GM18520 (cell line): ENCODE data around the gene CRYZ.

Experiments used
- ATAC-seq: cut with Tn5 transposase; IDR thresholded peaks from one replicate; pipeline ENCODE4 v1.9.1; 2021; ENCODE audit not compliant: unreplicated experiment

The CRYZ gene

DNA sequence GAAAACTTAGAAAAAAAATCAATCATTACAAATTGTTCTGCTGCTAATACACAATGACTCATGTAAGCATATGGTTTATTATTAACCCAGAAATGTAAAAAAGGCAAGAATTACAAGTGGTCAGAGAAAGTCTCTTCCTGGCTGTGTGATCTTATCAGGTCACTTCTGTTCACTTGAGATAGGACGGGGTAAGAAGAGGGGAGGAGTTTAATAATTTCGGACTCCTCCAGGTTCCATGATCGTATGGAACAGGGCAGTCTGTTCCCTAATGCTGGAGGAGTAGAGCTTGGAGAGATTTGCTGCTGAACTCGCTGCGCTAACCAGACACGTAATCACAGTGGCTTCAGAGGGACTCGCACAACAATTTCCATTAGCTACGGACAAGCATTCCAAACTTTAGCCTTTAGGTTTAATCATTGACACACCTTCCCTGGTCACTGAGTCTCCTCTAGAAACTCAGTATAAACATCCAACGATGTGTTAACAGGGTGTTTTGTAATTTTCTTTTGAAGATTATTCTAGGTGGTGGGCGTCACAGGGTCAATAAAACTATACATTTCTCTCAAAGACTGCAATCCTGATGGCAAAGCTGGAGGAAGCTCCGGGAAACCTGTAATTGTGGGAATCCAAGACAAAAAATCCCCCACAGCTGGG lies 1.3 kb downstream of the CRYZ start:
- ATAC-seq = peak; percentile 29

DNA sequence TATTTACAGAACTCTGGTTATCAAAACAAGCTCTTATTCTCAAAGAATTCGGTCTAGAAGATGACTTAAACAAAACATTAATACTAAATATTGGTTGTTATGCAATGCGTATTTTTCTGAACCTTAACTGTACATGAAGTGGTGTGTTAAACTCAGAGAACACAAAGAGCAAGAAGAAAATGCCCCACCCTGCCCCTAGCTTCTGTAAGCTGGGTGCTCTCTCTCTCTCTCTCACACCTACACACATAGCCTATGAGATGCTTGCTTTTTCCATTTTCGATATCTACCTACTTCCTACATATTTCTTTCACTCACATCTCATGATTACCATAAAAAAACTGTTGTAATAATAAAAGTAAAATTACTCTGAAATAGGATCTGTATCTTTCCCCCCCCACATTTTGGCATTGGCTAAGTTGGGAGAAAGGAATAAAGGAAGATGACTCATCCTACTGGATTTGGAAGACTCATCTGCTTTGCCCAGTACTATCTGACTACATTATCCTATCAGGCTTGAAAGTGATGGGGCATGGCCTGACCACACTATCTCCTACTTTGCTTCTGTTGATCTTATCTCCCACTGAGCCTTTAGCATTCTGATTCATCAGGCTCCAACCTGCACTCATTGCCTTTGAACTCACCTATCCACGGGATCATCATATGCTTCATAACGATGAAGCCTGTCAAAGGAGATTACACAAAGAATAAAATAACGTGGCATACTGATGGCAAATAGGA lies 2.9 kb downstream of the CRYZ start:
- ATAC-seq = no peak

DNA sequence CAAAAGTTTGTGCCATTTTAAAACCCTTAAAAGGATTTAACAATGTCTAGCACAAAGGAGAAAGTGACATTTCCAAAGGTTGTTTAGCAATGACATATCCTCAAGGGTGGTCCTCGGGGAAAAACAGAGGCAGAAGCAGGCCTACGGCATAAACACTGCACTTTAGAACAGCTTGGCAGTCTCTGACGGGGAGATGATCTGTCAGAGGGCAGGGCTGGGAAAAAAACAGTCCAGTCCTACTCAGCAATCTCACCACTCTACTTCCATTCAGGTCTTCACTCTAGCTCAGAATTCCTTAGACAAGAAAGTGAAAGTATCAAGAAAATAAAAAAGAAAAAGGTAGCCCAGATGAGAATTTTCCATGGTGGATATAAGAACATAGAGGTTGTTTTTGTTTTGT lies 4.1 kb downstream of the CRYZ start:
- no peak for ATAC-seq

DNA sequence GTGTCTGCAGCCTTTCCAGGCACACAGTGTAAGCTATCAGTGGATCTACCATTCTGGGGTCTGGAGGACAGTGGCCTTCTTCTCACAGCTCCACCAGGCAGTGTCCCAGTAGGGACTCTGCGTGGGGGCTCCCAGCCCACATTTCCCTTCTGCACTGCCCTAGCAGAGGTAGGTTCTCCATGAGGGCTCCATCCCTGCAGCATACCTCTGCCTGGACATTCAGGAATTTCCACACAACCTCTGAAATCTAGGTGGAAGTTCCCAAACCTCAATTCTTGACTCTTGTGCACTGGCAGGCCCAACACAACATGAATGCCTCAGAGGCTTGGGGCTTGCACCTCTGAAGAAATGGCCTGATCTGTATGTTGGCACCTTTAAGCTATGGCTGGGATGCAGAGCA lies 6.8 kb downstream of the CRYZ start:
- no peak for ATAC-seq

DNA sequence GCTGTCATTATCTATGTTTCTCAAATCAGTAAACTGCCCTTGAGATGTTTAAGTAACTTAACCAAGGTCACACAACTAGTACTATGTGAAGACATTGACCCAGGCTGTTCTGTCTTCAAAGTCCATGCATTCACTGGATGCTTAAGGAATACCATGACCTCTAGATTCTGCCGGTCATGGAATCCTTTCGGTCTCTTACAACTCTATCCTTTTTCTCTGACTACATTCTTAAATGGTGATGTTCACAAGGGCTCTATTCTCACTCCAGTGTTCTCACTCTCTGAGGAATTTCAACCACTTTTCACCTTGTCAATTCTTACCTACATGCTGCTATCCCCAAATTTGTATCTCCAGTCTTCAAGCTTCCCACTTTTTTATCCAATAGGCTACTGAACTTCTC lies 15.2 kb downstream of the CRYZ start:
- ATAC-seq = no peak

DNA sequence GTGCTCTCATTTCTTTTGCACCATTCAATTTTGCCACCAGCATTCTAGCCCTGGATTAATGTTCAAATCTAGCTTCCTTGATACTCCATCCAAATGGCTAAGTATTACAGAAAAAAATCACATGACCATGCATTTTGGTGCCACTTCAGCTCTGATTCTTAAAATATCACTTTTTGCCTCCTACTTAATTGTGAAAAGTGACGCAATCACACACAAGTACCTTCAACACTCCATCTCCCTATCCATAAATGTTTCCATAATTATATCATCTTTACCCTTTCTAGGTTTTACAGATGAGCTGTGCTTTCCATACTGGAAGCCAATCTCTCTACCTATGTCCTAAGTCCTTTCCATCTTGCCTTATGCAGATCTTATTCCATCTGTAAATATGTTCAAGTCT lies 16.0 kb downstream of the CRYZ start:
- ATAC-seq = no peak

DNA sequence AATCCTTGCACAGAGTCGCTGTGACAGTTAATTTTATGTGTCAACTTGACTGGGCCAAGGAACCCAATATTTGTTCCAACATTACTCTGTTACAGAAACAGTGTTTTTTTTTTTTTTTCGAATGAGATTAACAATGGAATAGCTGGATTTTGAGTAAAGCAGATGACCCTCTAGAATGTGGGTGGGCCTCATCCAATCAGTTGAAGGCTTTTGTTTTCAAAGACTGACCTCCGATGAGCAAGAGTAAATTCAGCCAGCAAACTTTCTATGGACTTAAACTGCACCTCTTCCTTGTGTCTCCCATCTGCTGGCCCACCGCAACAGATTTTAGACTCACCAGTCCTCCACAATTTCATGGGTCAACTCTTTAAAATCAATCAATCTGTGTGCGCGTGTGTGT lies 17.0 kb downstream of the CRYZ start:
- no peak for ATAC-seq

DNA sequence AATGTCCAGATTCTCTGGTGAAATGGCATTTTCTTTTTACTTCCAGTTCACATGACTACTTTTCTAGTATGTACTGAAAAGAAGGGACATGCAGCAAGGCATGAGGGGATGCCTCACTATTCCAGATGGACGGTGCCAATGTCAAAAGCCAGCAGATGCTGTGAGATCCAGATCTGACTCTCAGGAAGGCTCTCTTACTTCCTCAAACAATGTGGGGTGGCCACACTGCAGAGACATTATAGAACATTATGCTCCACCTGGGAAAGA lies 17.7 kb downstream of the CRYZ start:
- no peak for ATAC-seq

DNA sequence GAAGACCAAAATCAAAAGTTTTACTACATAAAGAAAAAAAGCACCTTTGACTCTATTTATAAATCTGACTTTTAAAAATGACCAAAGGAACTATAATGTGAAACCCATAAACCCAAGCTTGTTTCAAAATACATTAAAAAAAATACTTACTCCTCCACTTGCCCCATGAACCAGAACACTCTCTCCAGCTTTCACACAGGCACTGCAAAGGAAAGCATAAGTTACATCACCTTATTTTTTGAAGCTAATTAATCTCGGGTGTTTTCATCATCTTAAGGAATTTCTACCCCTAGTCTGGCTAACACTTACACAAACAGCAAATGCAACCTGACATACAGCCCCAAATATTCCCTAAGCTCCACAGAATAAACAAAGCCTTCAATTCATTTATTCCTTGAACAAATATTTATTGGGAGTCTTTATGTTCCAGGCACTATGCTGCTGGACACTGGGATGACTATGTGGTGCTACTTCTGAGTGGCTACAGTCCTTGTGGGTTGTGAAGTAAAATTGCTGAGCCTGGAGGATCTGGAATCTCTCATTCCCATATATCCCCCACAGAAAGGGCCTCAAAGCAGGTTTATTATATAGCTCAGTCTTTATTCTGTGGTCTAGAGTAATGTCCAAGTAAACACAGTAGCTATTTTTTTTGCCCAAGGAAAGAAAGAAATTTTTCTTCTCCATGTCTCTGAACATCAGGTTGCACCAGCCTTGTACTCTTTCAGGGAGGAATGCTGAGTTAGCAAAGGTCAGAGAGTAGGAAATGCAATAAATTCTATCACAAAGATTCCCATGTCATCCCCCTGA lies 18.2 kb downstream of the CRYZ start:
- ATAC-seq = no peak

DNA sequence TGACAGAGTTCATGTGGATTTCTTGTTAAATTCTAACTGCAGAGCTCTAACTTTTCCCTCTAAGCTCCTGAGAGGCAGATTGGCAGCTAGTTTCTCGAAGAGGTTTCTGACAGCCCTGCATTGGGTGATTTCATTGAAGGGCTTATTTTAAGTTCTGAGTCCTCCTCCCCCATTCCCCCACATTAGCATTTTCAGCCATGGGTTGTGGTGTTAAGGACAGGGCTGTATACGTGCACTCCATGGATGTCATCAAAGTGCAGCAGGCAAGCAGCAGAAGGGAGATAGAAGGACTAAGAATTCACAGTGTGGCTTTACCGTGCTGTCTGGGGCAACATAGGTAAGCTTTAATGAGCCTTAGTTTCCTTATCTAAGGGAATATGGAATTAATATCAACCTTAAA lies 19.0 kb downstream of the CRYZ start:
- ATAC-seq = no peak

DNA sequence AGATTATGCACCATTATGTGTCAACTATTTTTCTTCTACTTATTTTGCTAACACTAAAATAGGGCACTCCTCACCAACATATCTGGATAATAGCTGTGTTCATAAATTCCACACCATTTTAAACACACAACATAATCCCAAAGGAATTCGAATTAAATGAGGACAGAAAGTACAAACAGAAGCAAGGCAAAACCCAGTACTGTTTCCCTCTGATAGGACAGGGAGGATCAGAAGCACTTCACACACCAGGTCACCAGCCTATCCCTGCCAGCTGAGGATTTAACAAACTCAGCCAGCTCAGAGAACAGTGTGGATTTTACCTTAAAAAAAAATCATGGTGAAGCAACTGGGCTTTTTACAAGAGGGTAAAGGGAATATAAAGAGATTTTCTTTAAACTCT lies 20.0 kb downstream of the CRYZ start:
- ATAC-seq = no peak

DNA sequence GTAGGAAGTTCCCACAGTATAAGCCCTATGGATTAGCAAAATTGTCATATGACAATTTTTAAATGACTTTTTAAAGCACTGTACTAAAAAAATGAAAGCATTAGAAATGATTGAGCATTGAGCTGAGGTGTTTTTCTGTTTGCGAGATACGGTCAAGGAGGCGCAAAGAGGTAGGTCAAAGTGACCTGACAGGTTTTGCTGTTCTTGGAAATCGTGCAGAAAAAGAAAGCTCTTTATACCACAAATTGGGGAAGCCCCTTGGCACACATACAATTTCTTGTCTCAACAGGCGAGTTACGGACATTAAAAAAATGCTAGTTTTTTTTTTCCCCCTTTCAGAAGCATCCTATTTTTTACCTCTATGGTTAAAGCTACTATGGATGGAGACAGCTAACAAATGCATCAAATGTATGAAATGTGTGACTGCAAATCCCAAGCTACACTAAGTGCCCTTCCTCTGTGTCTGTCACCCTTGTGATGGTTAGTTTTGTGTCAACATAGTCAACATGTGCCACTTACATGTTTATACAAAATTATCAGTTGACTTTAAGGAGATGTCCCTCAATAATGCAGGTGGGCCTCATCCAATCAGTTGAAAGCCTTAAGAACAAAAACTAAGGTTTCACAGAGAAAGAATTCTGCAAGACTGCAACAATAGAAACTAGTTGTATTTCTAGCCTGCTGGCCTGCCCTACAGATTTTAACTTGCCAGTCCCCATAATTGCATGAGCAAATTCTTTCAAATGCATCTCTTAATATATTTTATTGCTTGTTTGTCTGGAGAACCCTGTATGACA lies 29.3 kb downstream of the CRYZ start:
- no peak for ATAC-seq

DNA sequence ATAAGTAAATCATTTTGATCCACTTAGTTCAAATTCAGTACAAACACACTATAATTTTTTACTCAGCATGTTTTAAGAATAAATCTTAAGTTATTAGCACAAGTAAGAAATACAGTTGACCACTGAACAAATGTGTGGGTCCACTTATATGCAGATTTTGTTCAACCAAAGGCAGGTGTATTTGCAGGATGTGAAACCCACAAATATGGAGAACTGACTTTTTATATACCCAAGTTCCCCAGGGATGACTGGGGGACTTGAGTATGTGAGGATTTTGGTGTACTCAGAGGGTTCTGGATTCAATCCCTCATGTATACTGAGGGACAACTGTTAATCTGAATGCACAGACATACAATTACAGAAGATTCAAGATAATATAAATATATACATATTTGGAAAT lies 33.5 kb downstream of the CRYZ start:
- ATAC-seq = no peak

DNA sequence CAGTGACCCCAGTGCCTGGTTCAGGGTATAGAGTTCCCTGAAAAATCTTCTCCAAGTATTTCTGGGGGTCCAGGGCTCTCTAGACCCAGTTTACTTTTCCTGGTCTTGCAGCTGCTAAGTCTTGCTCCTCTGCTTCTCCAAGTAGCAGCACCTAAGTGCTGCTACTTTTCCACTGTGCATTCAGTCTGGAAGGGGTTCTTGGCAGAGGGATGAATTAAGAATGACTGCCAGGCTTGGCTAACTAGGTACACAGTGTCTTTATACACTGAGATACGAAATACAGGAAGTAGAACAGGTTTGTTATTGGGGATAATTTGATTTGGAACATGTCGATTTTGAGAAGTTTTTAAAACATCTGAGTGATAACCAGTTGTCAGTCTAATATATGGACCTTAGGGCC lies 35.0 kb downstream of the CRYZ start:
- no peak for ATAC-seq

DNA sequence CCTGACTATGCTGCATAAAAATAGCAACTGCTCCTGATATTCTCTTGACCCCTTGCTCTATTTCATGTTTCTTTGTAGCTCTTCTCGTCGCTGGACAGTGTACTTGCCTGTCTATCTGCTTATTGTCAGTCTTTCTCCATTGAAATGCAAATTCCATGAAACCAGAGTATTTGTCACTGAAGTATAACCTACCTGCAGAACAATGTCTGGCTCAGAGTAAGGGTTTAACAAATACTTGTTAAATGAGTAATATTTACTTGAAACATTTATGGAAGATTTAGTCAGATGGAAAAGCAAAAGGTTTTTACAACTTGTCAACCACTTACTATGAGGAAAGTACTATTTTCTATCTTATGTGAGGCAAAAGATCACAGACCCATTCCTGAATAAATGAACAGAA lies 39.4 kb downstream of the CRYZ start:
- no peak for ATAC-seq

DNA sequence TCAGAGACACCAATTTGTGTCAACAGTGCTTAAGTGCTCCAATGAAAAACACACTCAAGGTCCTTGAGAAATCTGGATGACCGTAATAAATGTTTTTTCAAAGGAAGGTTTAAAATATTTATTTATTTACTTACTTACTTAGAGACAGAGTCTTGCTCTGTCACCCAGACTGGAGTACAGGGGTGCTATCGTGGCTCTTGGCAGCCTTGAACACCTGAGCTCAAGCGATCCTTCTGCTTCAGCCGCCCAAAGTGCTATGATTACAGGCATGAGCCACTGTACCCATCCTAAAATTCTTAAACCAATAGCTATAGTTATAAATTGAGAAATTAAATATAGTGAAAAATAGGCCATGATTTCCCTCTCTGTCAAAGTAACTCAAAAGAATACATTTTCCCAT lies 41.9 kb downstream of the CRYZ start:
- ATAC-seq = no peak

DNA sequence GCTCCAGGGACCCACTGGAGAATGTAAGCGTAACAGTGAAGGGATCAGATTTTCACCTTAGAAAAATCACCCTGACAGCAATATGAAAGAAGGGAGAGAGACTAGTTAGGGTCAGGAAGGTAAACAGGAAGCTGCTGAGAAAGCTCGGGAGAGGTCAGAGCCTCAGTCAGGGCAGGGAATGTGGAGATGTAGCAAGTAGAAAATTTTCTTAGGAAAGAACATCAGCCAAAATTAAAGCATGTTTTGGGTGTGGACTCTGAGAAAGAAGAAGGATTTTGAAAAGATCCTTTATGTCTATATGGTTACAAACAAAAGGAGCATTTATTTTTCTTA lies 42.5 kb downstream of the CRYZ start:
- ATAC-seq = no peak

DNA sequence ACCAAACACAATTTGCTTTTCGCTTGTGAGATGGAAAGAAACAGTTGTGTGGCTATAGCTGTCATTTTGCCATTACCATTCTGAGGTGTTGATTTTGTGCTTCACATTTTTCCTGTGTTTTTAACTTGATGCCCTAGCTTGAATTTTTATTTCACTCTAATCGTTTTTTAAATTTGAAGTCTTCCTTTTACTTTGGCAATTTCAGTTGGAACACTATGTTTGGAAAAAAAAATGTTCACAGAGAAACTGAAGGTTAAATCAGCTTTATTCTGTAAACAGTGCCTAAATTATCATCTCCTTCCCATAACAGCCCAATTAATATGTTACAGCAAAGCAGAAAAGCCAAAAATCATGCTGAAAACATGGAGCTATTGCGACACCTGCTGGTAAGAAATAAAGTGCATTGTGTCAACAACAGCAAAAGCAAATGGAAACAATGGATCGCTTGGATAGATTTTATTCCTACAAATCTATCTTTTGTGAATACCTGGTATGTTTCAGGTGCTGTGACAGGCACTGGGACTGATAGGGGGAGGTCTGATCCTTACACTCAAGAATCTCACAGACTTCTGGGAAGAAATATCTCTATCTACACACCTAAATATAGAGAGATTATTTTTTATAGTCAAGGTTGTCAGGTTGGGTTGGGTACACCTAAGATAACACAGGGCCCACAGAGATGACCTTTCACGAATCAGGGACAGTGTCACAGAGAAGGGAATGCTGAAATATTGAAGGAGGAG lies 43.1 kb downstream of the CRYZ start:
- peak; percentile 45 for ATAC-seq

DNA sequence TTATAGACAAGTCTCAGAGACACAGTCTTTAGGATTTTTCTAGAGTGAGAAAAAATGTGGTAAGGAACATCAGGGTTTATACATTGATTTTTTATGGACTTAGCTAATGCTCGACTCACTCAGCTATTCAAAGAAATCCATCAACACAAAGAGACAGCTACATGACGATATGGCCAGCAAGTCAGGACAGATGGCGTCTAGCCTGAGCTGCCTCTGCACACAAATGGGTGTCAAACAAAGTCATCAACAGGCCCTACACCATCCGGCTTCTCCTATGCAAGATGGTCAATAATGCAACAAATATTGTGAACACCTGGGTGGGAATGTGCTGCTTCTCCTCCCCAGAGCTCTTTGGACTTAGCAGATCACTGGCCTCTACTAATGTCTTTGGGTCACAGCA lies 45.9 kb downstream of the CRYZ start:
- ATAC-seq = no peak

DNA sequence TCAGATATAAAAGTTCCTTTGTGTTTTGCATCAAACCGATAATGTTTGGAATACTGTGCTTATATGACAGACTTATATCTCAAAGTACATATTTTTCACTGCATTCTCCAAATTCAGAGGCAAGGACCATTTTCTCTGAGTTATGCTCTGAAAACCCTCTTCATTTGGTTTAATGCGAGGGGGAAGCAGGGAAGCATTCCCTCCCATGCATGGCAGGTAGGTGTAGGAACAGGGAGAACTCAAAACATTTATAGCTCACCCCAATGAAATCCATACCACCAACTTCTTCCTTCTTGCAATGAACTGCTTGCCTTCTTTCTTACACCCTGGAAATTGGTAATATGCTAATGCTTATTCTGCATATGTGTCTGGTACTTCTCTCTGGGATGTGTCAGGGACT lies 48.5 kb downstream of the CRYZ start:
- ATAC-seq = no peak

DNA sequence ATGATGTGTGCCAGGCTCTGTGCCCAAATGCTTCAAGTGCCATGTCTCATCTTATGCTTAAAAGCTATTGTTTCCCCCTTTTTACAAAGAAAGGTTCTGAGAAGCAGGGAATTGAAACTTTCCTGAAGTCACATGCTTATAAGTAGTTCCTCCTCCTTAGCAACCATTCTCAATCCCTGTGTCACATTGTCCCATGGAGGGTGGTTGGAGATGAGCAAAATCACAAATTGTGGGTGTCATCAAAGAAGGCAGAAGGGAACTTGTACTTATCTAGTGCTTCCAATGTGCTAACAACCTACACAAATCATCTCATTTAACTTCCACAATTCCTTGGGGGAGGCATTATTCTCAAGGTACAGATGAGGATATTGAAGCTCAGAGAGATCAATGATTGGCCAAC lies 49.2 kb downstream of the CRYZ start:
- ATAC-seq = no peak
